Activated CD4-positive, alpha-beta T cell treated with anti-CD3 and anti-CD28 coated beads, Interleukin-2, amount 50 U/mL, for 1 hour (primary cell): Measurements from ENCODE around the gene NHP2.
"Not testable (repeated sequence)": the region's sequence is repeated elsewhere in the genome, so short reads cannot be mapped to it uniquely, and the experiment has no call there.

Source experiments
- DNase-seq: peaks from one replicate; pipeline ENCODE4 v3.0.0-alpha.2; 2020

The NHP2 gene

GRCh38 chr5:178130234-178130575 lies 23.5 kb downstream of the NHP2 start:
- not testable (repeated sequence) for DNase-seq

DNA sequence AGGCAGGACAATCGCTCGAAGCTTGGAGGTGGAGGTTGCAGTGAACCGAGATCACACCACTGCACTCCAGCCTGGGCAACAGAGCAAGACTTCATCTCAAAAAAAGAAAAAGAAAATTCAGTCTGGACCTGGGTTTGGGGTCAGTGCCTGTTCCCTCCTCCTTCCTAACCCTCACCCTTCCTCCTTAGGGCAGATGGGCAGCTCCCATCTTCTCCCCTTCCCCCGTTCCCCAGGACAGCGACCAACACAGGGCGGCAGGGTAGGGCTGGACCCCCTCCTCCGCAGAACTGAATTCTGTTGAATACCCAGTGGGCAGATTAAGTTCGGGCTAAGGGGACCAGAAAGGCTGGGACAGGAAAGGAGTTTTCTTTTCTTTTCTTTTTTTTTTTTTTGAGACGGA lies 24.4 kb downstream of the NHP2 start:
- DNase-seq: no peak

GRCh38 chr5:178127300-178128009 lies 26.2 kb downstream of the NHP2 start:
- DNase-seq: not testable (repeated sequence)

GRCh38 chr5:178126556-178126955 lies 27.1 kb downstream of the NHP2 start:
- DNase-seq: no peak

DNA sequence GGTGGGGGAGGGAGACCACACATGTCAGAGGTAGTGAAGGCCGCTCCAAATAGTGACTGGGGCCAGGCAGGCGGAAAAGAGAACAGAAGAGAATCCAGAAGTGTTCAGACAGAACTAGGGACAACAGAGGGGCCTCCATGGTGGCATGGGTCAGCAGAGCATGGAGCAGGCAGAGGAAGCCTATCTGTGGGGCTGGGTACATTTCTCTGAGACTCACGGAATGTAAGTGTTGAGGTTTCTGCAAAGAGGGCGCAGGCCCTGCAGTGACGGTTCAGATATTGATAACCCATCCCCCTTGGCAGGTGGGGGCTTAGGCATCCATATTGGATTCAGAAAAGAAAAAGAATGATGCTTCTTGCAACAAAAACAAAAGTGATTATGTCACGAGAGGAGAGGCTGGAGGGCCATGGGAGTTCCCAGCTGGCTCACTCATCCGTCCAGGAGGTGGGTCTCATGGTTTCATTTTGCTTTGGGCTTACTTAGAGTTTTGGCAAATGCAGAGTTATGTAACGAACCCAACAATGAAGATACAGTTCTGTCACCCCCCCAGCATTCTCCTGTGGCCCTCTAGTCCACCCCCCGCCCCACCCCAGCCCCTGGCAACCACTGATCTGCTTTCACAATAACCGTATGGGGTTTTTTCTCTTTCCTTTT lies 28.3 kb downstream of the NHP2 start:
- DNase-seq: no peak

DNA sequence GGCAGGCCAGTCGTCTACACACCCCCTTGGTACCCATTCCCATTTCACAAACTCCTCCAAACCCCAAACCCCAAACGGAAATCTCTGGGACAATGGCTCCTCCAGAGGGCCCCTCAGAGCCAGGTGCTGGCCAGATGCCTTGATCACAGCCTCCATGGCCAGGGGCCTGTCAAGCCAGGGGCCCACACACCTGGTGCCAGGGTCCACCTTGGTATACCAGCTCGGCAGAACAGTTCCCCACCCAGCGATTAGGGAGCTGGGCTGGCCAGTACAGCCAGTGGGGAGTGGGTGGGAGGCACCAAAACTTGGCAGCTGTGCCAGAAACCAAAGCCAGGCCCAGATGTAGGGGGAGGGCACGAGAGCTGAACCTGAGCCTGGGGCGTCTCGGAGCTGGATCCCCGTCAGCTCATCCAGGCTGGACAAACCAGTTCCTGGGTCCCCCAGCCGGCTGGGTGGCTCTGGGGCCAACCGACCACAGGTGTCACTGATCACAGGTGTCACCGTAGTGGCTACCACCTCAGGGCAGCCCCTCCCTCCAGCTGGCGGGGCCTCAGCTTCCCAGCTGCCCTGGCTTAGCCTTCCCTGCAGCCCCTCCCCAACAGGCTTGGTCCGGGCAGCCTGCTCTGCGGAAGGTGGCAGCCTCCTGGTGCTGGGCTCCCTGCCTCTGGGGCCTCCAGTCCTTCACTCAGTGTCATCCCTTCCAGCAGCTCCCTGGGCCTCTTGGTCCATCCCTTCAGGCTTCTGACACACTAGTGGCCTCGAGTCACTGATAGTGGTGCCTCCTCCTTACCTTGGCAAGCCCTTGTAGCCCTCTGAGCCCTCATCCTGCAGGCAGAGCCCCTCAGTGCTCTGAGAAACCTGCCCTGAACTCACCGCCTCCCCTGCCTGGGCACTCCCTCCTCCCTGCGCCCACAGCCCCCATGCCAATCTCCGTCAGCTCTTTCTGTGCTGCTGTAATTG lies 29.4 kb downstream of the NHP2 start:
- no peak for DNase-seq

- no peak for DNase-seq
Observed at GRCh38 chr5:178123094-178123965, 30.4 kb downstream of the NHP2 start.

- DNase-seq: no peak
Observed at GRCh38 chr5:178122346-178122745, 31.3 kb downstream of the NHP2 start.

GRCh38 chr5:178121391-178122276 lies 32.1 kb downstream of the NHP2 start:
- no peak for DNase-seq

DNA sequence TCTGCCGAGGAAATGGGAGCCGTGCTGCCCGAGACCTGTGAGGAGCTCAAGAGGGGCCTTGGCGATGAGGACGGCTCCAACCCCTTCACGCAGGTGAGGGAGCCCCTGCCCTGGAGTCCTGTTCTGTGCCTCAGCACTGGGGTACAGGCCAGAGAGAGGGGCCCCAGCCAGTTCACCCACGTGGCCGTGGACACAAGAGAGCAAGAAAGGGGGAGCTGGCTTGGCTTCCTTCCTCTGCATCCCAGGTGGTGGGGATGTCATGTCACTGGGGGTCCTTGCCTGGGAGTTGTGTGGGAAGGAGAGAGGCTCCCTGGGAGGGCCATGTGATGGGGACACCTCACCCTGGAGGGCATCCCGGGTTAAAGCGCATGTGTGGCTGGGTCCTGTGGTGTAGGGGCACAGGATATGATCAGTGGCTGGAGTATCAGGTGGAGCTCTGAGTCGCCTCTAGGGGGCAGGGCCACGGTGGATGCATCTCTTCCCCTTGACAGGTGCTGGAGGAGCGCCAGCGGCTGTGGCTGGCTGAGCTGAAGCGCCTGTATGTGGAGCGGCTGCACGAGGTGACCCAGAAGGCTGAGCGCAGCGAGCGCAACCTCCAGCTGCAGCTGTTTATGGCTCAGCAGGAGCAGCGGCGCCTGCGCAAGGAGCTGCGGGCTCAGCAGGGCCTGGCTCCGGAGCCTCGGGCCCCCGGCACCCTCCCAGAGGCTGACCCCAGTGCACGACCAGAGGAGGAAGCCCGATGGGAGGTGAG lies 32.9 kb downstream of the NHP2 start:
- DNase-seq: peak; percentile 87

- no peak for DNase-seq
Observed at GRCh38 chr5:178119915-178120606, 33.6 kb downstream of the NHP2 start.

GRCh38 chr5:178117923-178118701 lies 35.6 kb downstream of the NHP2 start:
- no peak for DNase-seq

- peak; percentile 58 for DNase-seq
Observed at GRCh38 chr5:178116143-178116885, 37.4 kb downstream of the NHP2 start.

- DNase-seq: no peak
Observed at GRCh38 chr5:178115814-178116142, 37.9 kb downstream of the NHP2 start.

GRCh38 chr5:178115136-178115813 lies 38.4 kb downstream of the NHP2 start:
- no peak for DNase-seq

GRCh38 chr5:178114325-178115135 lies 39.2 kb downstream of the NHP2 start:
- peak; percentile 43 for DNase-seq

- DNase-seq: no peak
Observed at GRCh38 chr5:178113841-178114324, 39.8 kb downstream of the NHP2 start.
